ENCODE data around the gene MYO1E.
A peak's percentile ranks its signal among the peaks of the same experiment; 100 is the strongest.

Gene MYO1E

DNA sequence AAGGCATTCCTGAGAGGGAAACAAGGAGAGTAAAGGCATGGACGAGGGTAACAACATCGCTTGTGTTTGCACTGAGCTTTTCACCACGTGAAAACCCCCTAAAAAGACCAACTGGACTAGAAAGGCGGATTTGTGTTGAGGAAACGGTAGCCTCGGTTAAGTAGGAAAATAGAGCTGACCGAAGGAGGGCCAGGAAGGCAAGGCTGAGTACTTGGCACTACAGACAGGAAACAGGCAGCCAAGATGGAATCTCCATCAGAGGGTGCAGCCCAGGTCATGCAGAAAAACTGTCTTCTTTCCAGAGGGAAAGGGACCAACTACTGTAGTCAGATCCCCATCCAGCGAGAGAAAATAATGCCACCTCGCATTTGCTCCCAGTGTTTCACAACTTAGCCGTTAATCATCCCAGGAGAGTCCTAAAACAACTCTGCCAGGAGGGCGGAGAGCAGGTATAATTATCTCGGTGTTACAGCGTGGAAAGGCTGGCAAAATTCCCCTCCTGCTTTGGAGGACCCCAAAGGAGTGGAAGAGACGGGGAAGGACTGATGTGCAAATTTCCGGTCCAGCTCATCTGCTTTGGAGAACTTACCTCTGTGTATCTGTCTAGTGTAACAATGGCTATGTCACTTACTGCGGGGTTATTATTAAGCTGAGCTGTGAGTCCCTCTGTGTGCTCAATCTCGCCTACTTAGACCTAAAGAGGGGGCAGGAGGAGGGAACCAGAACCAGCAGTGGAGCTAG, 77.2 kb downstream of the MYO1E start:
- no peaks in the 10 kb centered on the region for H3K9me2 ChIP-seq (replicated peaks; ENCODE audit: insufficient read depth, low read length)
- peaks cover 99% of the 10 kb centered on the region for H3K79me2 ChIP-seq (ENCODE audit: insufficient read depth, low read length)
- no peaks in the 10 kb centered on the region for H3K27me3 ChIP-seq (ENCODE audit: low read length)
- TF ChIP-seq EZH2phosphoT487 (conservative IDR thresholded peaks at IDR 0.05; ENCODE audit: low read length), result no peak
- TF ChIP-seq, protein P1, sequence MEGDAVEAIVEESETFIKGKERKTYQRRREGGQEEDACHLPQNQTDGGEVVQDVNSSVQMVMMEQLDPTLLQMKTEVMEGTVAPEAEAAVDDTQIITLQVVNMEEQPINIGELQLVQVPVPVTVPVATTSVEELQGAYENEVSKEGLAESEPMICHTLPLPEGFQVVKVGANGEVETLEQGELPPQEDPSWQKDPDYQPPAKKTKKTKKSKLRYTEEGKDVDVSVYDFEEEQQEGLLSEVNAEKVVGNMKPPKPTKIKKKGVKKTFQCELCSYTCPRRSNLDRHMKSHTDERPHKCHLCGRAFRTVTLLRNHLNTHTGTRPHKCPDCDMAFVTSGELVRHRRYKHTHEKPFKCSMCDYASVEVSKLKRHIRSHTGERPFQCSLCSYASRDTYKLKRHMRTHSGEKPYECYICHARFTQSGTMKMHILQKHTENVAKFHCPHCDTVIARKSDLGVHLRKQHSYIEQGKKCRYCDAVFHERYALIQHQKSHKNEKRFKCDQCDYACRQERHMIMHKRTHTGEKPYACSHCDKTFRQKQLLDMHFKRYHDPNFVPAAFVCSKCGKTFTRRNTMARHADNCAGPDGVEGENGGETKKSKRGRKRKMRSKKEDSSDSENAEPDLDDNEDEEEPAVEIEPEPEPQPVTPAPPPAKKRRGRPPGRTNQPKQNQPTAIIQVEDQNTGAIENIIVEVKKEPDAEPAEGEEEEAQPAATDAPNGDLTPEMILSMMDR (IDR thresholded peaks at IDR 0.05; ENCODE audit: insufficient read depth, low read length, poor library complexity, severe bottlenecking), result no peak
- H3K27ac ChIP-seq (ENCODE audit: low read depth, low read length), result peak overlapping the region; percentile 25; the same call in 1 of the 2 replicates
- no peak overlapping the region for H3K4me2 ChIP-seq (ENCODE audit: low read depth, low read length, poor library complexity, severe bottlenecking)
- H3K4me3 ChIP-seq (ENCODE audit: insufficient read depth, low read length, poor library complexity, severe bottlenecking), result no peak overlapping the region
- peaks cover 44% of the 10 kb centered on the region for H4K20me1 ChIP-seq (ENCODE audit: low read depth, low read length)
- peaks cover 30% of the 10 kb centered on the region for H3F3A ChIP-seq (ENCODE audit: insufficient read depth)
- no peak overlapping the region for H2AFZ ChIP-seq (ENCODE audit: low read depth, low read length, severe bottlenecking)
- H3K9me3 ChIP-seq (ENCODE audit: insufficient read depth, low read length), result no peaks in the 10 kb centered on the region
- no peak overlapping the region for H3K9ac ChIP-seq (ENCODE audit: low read length)
- peaks cover 6% of the 10 kb centered on the region; the same call in 1 of the 2 replicates for H3K36me3 ChIP-seq (ENCODE audit: low read length)

DNA sequence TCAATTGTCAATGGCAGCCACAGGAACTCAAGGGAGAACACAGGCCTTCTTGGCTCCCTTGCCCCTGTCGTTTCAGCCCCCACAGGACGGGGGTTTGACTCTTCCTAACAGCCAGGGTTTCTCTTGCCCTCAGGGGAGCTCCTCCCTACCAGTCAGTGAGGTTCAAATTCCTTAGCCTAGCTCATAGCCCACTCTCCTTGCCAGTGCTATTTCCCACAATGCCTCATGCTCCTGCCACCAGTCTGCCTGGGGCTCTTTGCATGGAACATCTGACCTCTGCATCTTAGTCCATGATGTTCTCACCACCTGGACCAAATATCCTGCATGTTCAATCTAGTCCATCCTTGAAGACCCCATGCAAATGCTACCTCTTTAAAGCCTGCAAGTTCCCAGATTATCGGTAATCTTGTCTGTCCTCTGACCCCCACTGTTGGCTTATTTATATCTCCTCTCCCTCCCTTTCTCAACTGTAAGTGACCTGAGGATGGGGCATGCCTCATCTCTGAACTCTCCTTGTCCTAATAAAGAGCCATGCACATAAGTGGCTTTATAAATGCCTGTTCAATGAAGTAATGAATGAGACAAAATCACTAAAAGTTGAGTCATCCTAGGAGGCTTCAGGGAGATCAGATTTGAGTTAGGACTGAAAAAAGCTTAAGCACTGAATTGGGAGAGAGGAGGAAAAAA, 78.0 kb downstream of the MYO1E start:
- peaks cover 44% of the 10 kb centered on the region for H4K20me1 ChIP-seq (ENCODE audit: low read depth, low read length)

DNA sequence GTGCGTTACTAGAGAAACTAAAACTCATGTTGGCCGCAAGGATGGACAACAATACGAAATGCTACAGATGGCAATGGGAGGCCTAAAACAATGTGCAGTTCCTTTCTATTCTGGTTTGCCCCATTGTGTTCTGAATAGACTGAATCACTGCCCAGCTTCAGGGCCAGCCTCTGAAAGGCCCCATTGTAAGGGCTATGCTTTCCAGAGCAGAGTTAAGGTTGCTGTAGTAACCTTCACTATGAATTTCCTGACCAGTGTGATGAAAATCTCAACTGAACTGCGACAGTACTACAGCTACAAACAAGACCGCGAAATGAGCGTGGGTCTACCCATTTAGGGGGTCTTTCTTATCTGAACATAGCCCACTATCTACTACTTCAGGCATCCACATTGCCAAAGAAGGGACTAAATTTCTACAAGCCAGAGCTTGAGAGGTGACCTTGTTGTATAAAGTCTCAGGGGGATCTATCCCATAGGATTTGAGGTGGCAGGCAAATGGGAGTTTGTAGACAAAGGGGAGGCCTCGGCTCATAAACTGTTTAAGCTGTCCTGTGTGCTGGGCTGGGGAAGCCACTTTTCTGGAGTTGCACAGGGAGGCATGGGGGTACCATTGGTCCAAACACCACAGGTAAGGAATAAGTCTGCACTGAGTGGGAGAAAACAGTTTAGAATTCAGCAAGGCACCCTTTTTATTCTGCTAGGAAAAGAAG, 80.1 kb downstream of the MYO1E start:
- Histone ChIP-seq H3K79me2 (ENCODE audit: insufficient read depth, low read length) (peaks cover 99% of the 10 kb centered on the region), H3K27ac (ENCODE audit: low read depth, low read length) (peak overlapping the region; percentile 46; the same call in 1 of the 2 replicates), H3K4me2 (ENCODE audit: low read depth, low read length, poor library complexity, severe bottlenecking) (peak overlapping the region; percentile 35), H3K27me3 (ENCODE audit: low read length) (no peaks in the 10 kb centered on the region), H3K36me3 (ENCODE audit: low read length) (no peaks in the 10 kb centered on the region; the same call in 1 of the 2 replicates), H3K9me3 (ENCODE audit: insufficient read depth, low read length) (no peaks in the 10 kb centered on the region), H2AFZ (ENCODE audit: low read depth, low read length, severe bottlenecking) (no peak overlapping the region), H3K4me3 (ENCODE audit: insufficient read depth, low read length, poor library complexity, severe bottlenecking) (no peak overlapping the region), H3F3A (ENCODE audit: insufficient read depth) (peaks cover 20% of the 10 kb centered on the region), H3K9ac (ENCODE audit: low read length) (no peak overlapping the region), H3K9me2 (replicated peaks; ENCODE audit: insufficient read depth, low read length) (no peaks in the 10 kb centered on the region), H4K20me1 (ENCODE audit: low read depth, low read length) (peaks cover 41% of the 10 kb centered on the region)
- no peak for TF ChIP-seq EZH2phosphoT487 (conservative IDR thresholded peaks at IDR 0.05; ENCODE audit: low read length)
- TF ChIP-seq, protein P1 (IDR thresholded peaks at IDR 0.05; ENCODE audit: insufficient read depth, low read length, poor library complexity, severe bottlenecking), result no peak

More for the DNA sequence above, 78.0 kb downstream of the MYO1E start:
- no peak overlapping the region for H2AFZ ChIP-seq (ENCODE audit: low read depth, low read length, severe bottlenecking)
- no peak overlapping the region for H3K4me2 ChIP-seq (ENCODE audit: low read depth, low read length, poor library complexity, severe bottlenecking)
- H3K36me3 ChIP-seq (ENCODE audit: low read length), result peaks cover 6% of the 10 kb centered on the region; the same call in 1 of the 2 replicates
- H3K9ac ChIP-seq (ENCODE audit: low read length), result no peak overlapping the region
- no peaks in the 10 kb centered on the region for H3K9me3 ChIP-seq (ENCODE audit: insufficient read depth, low read length)
- H3K27ac ChIP-seq (ENCODE audit: low read depth, low read length), result no peak overlapping the region
- H3K4me3 ChIP-seq (ENCODE audit: insufficient read depth, low read length, poor library complexity, severe bottlenecking), result no peak overlapping the region
- TF ChIP-seq EZH2phosphoT487 (conservative IDR thresholded peaks at IDR 0.05; ENCODE audit: low read length), result no peak
- TF ChIP-seq, protein P1 (IDR thresholded peaks at IDR 0.05; ENCODE audit: insufficient read depth, low read length, poor library complexity, severe bottlenecking), result no peak
- peaks cover 99% of the 10 kb centered on the region for H3K79me2 ChIP-seq (ENCODE audit: insufficient read depth, low read length)
- no peaks in the 10 kb centered on the region for H3K9me2 ChIP-seq (replicated peaks; ENCODE audit: insufficient read depth, low read length)
- peaks cover 29% of the 10 kb centered on the region for H3F3A ChIP-seq (ENCODE audit: insufficient read depth)
- no peaks in the 10 kb centered on the region for H3K27me3 ChIP-seq (ENCODE audit: low read length)
